Stimulated activated CD4-positive, alpha-beta T cell treated with anti-CD3 and anti-CD28 coated beads, Interleukin-4, amount 100 ng/mL, for 48 hours (primary cell): ENCODE data around the gene NXF1.
"Not testable (repeated sequence)": the region's sequence is repeated elsewhere in the genome, so short reads cannot be mapped to it uniquely, and the experiment has no call there.

Experiments
- DNase-seq, 2 donors: peaks; one replicate each; pipeline ENCODE4 v3.0.0-alpha.2; 2020; ENCODE audit warnings: low read depth in 2 of 2

Gene NXF1

GRCh38 chr11:62832336-62833234, 27.3 kb upstream of the NXF1 start, which contains the start of gene TEX54:
Gene TEX54, minus strand, starts transcription at chr11:62832841.
- DNase-seq, result no peak

- peak; percentile 99 for DNase-seq
These were observed 26.5 kb upstream of the NXF1 start, which contains the start of gene STX5 for GRCh38 chr11:62831520-62832335. Gene STX5, minus strand, starts transcription at chr11:62832051. Its CDS starts 808 bp downstream, at chr11:62831243.

DNA sequence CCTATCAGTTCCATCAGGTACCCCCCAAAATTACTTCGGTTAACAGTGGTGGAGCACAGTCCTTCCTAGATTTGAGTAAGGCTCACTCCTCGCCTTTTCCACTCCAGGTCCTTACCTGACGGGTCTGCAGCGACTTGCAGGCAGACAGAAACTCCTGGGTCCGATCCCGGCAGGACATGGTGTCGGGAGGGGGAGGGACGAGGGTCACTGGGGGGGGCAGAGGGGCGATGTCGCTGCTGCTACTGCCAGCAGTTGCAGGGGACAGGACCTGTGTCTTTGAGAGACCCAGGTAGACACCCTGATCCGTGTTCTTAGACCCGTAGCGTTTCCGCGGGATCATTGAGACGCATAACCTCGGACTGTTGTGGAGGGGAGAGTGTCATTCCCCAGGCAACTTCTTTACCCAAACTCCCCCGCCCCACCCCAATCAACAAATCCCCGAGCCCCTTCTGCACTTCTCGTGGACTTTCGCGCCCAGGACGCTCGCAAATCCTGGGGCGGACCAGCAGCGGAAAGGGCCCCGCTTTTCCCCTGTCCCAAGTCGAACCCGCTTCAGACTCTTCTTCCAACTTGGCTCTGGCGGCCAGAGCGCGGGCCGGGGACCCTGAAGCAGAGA, 25.8 kb upstream of the NXF1 start:
- no peak for DNase-seq

GRCh38 chr11:62828130-62828529, 22.9 kb upstream of the NXF1 start:
- DNase-seq, result not testable (repeated sequence)

DNA sequence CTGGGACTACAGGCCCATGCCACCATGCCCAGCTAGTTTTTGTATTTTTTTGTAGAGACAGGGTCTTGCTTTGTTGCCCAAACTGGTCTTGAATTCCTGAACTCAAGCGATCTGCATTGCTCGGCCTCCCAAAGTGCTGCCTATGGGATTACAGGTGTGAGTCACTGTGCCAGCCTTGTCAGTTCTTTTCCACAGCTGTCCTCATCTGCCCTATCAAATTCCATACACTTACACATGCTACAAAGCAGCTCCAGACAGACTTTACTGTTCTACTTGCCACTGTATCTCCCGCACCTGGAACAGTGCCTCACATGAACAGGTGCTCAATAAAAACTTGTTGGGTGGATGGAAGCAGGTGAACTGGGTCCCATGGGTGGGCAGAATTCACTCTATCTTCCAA, 18.4 kb upstream of the NXF1 start:
- no peak for DNase-seq

GRCh38 chr11:62817129-62817528, 11.9 kb upstream of the NXF1 start:
- no peak for DNase-seq

- no peak for DNase-seq
These were observed 11.3 kb upstream of the NXF1 start for GRCh38 chr11:62816557-62816956.

DNA sequence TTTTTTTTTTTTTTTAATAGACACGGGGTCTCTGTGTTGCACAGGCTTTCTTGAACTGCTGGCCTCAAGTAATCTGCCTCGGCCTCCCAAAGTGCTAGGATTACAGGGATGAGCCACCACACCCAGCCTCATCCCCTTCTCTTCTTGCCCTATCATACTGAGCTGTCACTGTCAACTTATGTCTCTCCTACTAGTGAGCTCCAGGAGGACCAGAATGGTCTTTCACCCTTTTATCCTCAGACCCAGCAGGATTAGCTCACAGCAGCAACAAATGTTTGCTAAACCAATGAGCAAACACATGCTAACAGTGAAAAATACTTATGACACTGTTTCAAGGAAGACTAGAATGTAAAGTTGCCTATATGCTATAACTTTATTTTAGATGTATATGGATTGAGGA, 6.4 kb upstream of the NXF1 start:
- DNase-seq, result no peak

GRCh38 chr11:62810748-62811147, 5.5 kb upstream of the NXF1 start:
- no peak for DNase-seq

DNA sequence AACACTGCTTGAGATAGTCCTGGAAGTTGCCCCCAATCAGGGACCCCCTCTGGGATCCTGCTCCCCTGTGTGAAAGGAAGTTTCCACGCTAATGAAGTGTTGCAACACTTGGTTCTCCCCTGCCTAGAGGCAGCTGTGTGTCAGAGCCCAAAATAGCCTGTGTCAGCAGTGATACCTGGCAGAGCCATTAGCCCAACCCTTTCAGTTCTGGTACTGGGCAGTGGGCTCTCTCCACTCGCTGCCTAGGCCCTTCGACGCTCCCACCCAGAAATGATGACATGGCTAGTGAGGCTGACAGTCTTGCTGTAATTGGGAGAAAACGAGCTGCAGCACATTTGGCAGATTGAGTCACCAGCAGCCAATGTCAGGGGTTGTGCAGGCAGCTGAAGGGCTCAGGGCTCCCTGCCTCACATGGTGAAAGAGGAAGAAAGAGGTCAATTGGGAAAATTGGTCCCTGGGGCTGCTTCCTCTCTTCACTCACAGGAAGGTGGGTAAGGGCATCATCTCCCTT, 1.4 kb upstream of the NXF1 start:
- DNase-seq, result no peak

DNA sequence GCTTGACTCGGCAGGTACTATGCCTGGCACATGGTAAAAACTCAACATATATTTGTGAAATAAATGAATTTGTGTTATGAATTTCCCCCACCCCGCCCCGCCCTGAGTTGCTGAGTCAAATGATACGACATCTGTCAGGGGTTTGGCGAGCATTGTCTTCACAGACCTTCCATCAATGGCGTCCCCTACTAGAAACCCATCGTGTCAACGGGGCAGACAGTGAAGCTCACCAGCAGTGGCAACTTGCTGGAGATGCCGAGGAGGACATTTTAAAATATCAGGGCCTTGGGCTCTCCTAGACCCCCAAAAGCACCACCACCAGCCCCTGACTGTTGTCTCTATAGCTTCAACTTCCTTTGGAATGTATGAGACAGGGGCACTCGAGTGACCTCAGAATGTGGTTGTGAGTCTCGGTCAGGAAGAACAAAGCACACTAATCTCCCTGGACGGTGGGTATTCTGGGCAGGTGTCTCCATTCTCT, 761 bp upstream of the NXF1 start:
- no peak for DNase-seq

GRCh38 chr11:62804310-62805075, 747 bp downstream of the NXF1 start:
- DNase-seq, result no peak

DNA sequence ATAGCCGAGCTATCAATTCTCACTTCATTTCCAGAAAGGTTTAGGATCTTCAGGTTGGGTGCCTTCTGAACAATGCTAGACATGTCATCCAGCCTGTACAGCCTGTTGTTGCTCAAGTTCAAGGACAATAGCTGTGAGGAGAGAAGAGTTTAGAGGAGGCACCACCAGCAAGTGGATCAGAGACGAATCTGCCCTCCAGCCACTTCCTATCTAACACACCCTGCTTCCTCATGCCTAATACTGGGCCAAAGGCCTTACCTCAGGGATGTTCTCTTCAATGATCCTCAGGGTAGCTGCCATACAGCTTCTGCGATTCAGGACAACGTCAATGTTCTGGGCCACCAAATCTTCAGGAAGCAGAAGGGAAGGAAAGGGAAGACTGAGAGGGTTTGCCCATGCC, 4.2 kb downstream of the NXF1 start:
- no peak for DNase-seq

DNA sequence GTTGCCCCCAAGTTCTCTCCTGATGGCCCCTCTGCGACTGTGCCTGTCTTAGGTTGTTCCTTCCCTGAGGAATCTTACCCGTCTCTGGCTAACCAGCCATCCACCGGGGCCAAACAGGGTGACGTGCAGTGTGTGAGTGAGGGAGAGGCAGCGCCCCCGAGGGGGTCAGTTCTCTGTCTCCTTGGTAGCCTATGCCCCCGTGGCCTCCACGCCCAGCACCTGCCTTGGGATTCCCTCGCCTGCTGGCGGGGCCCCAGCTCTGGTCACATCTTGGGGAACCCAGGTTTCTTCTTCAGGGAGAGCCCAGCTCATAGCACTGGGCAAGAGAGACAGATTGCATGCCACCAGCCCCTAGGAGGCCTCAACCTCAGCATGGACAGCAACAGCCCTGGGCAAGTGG, 5.8 kb downstream of the NXF1 start:
- DNase-seq, result no peak

GRCh38 chr11:62796281-62796680, 9.0 kb downstream of the NXF1 start:
- DNase-seq, result no peak

DNA sequence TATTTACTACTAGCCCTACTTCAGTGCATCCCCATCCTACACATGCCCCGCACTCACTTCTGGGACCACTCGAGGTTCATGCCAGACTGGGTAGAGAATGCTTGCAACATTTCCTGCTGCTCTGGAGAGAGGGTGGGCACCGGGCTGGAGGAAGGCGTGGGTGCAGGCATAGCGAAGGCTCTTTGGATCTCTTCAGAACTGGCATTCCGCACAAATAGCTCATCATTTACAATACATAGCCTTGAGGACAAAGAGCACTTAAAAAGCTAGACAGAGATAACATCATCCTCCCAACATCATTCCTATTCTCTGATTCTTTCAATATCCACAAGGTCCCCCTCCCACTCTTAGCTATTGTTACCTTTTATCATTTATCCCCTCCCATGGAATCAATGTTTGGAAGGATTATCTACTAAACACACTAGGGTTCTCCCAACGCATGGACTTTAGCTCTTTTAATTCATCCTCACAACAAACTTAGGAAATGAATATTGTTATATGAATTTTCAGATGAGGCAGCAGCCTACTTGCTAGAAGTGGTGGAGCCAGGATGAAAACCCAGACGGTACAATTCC, 11.0 kb downstream of the NXF1 start:
- DNase-seq, result no peak

DNA sequence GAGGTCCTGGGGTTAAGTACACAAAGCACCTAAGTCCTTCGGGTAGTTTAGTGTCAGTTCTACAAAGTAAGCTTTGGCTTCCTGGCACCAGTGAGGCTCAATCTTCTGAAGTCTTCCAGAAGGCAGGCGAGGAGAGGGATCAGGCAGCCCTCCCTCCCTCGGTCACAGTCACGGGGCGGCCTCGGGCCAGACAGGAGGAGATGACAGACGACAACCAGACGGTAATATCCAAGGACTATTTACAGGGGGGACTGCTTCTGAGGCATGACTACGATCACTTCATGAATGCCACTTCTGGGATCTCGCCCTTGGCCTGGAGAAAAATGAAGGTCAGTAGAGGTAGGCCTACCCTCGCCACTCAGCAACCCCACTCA, 13.1 kb downstream of the NXF1 start:
- DNase-seq, result no peak

DNA sequence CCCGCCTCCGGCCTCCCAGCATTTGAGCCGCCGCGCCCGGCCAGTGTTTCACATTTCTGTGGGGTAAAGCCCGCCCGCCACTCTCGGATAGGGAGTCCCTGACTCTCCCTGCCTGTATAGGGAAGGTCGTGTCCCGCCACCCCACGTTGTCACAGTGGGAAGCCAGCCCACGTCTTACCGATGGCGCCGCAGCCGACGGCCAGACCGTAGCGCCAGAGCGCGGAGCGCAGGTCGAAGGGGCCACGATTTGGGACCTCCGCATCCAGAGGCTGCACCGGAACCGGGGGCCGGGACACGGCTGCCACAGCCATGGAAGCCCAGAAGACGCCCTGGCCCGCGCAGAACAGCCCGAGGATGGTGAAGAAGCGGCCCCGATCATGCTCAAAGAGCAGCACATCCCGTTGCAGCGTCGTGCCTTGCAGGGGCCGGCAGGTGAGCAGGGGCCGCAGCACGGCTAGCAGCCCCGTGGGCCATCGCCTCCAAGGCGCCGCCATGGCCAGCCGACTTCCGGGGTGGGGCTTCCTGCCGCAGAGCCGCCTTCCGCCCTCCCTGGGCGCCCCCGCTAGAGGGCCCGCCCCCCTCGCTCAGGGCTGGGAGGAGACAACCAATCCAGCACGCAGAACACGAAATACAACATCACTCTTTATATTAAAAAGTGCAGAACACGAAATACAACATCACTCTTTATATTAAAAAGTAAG, 13.6 kb downstream of the NXF1 start, which contains the start of gene TMEM223:
Gene TMEM223 (minus strand): TSS at position 506 of the 701 bp plus-strand sequence. CDS start 12 bp downstream, at position 494.
- peak; percentile 86 to 90 for DNase-seq

DNA sequence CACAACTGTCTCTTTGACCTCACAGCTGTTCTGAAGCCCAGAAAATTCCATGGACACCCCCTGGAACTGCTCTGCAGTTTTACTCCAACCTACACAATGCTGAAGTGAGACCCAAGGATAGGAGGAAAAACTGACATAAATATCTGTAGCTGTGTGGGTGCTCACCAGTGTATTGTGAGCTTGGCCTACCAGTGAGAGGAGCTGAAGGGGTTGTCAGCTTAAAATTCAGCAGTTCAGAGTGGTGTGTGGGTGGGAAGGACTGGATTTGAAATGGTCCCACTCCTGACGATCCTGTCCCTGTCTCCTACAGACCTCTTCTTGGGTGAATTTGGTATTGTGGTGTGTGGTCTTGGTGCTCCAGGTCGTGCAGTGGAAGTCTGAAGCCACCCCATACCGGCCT, 15.7 kb downstream of the NXF1 start:
- DNase-seq, result no peak

GRCh38 chr11:62788991-62789390, 16.2 kb downstream of the NXF1 start:
- no peak for DNase-seq
